Kidney (tissue), 14 donors: ENCODE data around the gene HOXB1. TPM values are rescaled to one million over a fixed set of nuclear protein-coding genes. Genes with fewer than 3 reads are reported as not detected.
"Not testable (repeated sequence)": the region's sequence is repeated elsewhere in the genome, so short reads cannot be mapped to it uniquely, and the experiment has no call there.

Experiments used
- DNase-seq, 5 donors: peaks; one replicate each; pipeline ENCODE4 v3.0.0-alpha.2; 2013 to 2020
- FAIRE-seq: peaks from 2 replicates; lab custom pipeline; 2012; peaks lifted over from hg19 to GRCh38; lab: Jason Lieb, UNC
- H3K27ac ChIP-seq, 2 donors: one replicate each; pipeline ENCODE4 v1.7.0; 2013; ENCODE audit warnings: low read depth in 2 of 2, low read length in 2 of 2, inconsistent platforms in 1 of 2
- H3K27me3 ChIP-seq: one replicate; pipeline ENCODE4 v1.7.1; 2013; ENCODE audit warnings: low read length, inconsistent platforms; ENCODE audit not compliant: control insufficient read depth, insufficient read depth
- H3K36me3 ChIP-seq, 3 donors: one replicate each; pipeline versions ENCODE4 v1.7.0 to v1.7.1; 2013; ENCODE audit warnings: low read length in 3 of 3, control low read depth in 1 of 3, inconsistent platforms in 1 of 3; ENCODE audit not compliant: insufficient read depth in 3 of 3, control insufficient read depth in 2 of 3
- H3K4me1 ChIP-seq, 3 donors: one replicate each; pipeline versions ENCODE4 v1.7.0 to v1.7.1; 2013; ENCODE audit warnings: low read length in 3 of 3, inconsistent platforms in 1 of 3, low read depth in 1 of 3; ENCODE audit not compliant: control insufficient read depth in 2 of 3, insufficient read depth in 2 of 3
- H3K4me3 ChIP-seq, 3 donors: one replicate each; pipeline versions ENCODE4 v1.7.0 to v1.8.1; 2013; ENCODE audit warnings: low read length in 3 of 3, control low read depth in 1 of 3, inconsistent platforms in 1 of 3
- H3K9ac ChIP-seq, 3 donors: one replicate each; pipeline versions ENCODE4 v1.7.0 to v1.7.1; 2013; ENCODE audit warnings: low read length in 3 of 3, control low read depth in 1 of 3, inconsistent platforms in 1 of 3
- H3K9me3 ChIP-seq, 3 donors: one replicate each; pipeline versions ENCODE4 v1.7.0 to v1.7.1; 2013; ENCODE audit warnings: low read length in 3 of 3, control low read depth in 1 of 3, inconsistent platforms in 1 of 3; ENCODE audit not compliant: control insufficient read depth in 2 of 3, insufficient read depth in 1 of 3
- intact Hi-C: fragments of 100-400 bp; cut with DNase I; formaldehyde crosslinking; loops from one replicate; pipeline ENCODE4 v1.11.1; 2022
- polyA plus RNA-seq: library from polyadenylated mRNA; stranded (reverse); fragments of 350-450 nt; fragmentation: Illumina TruSeq; extraction: RNeasy Lipid Tissue Mini Kit (QIAGEN cat#74804); gene quantifications from one replicate; pipeline ENCODE4 v1.2.3, GENCODE V29; 2014; ENCODE audit warnings: low read depth, low replicate concordance; ENCODE audit not compliant: insufficient read depth
- total RNA-seq: library from RNA; stranded (reverse); fragmentation: NEBNext Ultra II Directional; extraction: Animal tissue kit (Norgen Biotek cat#: 25700); gene quantifications from one replicate; pipeline ENCODE4 v1.2.1, GENCODE V29; 2021
- TF ChIP-seq, protein P1 (sequence below): IDR thresholded peaks from 3 replicates; pipeline ENCODE4 v1.5.1; 2012; ENCODE audit warnings: mild to moderate bottlenecking, moderate library complexity, borderline replicate concordance; ENCODE audit not compliant: insufficient read depth; ENCODE audit errors: extremely low read depth
- donor health status: control.
- donor health status: control.
- donor health status: control.
- donor health status: control.
- donor health status: control.
- donor health status: DM: yes; HTN: yes; CAD: no.
- donor health status: Normal renal cell carcinoma (clear cell type).

The HOXB1 gene
- total and polyA plus RNA-seq, 2 donors from 2014 or later = not detected

GRCh38 chr17:48484256-48484655, 46.6 kb downstream of the HOXB1 start:
- Histone ChIP-seq H3K4me1 (peaks cover 0 to 2% (median 0%) of the 10 kb centered on the region in 3 donors), H3K9ac (no peak overlapping the region), H3K4me3 (no peak overlapping the region), H3K27ac (peak overlapping the region in 1 of 2 donors; percentile 8), H3K9me3 (no peaks in the 10 kb centered on the region), H3K27me3 (no peaks in the 10 kb centered on the region), H3K36me3 (no peaks in the 10 kb centered on the region)
- intact Hi-C loops = no loop called here
- FAIRE-seq = no peak
- DNase-seq = no peak
- TF ChIP-seq, protein P1, sequence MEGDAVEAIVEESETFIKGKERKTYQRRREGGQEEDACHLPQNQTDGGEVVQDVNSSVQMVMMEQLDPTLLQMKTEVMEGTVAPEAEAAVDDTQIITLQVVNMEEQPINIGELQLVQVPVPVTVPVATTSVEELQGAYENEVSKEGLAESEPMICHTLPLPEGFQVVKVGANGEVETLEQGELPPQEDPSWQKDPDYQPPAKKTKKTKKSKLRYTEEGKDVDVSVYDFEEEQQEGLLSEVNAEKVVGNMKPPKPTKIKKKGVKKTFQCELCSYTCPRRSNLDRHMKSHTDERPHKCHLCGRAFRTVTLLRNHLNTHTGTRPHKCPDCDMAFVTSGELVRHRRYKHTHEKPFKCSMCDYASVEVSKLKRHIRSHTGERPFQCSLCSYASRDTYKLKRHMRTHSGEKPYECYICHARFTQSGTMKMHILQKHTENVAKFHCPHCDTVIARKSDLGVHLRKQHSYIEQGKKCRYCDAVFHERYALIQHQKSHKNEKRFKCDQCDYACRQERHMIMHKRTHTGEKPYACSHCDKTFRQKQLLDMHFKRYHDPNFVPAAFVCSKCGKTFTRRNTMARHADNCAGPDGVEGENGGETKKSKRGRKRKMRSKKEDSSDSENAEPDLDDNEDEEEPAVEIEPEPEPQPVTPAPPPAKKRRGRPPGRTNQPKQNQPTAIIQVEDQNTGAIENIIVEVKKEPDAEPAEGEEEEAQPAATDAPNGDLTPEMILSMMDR = no peak

GRCh38 chr17:48483471-48484131, 47.2 kb downstream of the HOXB1 start:
- intact Hi-C loops = no loop called here
- H3K9ac ChIP-seq = no peak overlapping the region

GRCh38 chr17:48483004-48483403, 47.8 kb downstream of the HOXB1 start:
- peaks cover 0 to 2% (median 0%) of the 10 kb centered on the region in 3 donors for H3K4me1 ChIP-seq
- no peaks in the 10 kb centered on the region for H3K9me3 ChIP-seq
- H3K4me3 ChIP-seq = no peak overlapping the region
- DNase-seq = no peak
- H3K9ac ChIP-seq = no peak overlapping the region
- intact Hi-C loops = no loop called here
- H3K27me3 ChIP-seq = no peaks in the 10 kb centered on the region
- TF ChIP-seq, protein P1 = no peak
- H3K27ac ChIP-seq = no peak overlapping the region
- no peak for FAIRE-seq
- H3K36me3 ChIP-seq = no peaks in the 10 kb centered on the region

More at GRCh38 chr17:48483471-48484131, 47.2 kb downstream of the HOXB1 start:
- no peak for FAIRE-seq
- no peaks in the 10 kb centered on the region for H3K27me3 ChIP-seq
- H3K9me3 ChIP-seq = no peaks in the 10 kb centered on the region
- peak overlapping the region in 1 of 2 donors; percentile 8 for H3K27ac ChIP-seq
- no peak overlapping the region for H3K4me3 ChIP-seq
- no peaks in the 10 kb centered on the region for H3K36me3 ChIP-seq
- TF ChIP-seq, protein P1 = no peak
- peaks cover 0 to 2% (median 0%) of the 10 kb centered on the region in 3 donors for H3K4me1 ChIP-seq
- peak; percentile 61 to 86 (median 83) for DNase-seq

GRCh38 chr17:48482301-48482700, 48.5 kb downstream of the HOXB1 start:
- H3K27ac ChIP-seq, FAIRE-seq, H3K27me3 ChIP-seq, H3K4me3 ChIP-seq, intact Hi-C loops, H3K36me3 ChIP-seq, H3K4me1 ChIP-seq, H3K9me3 ChIP-seq, H3K9ac ChIP-seq, DNase-seq: not testable (repeated sequence)
